ENCODE results near the gene MREG.
"Not testable (repeated sequence)": the region's sequence is repeated elsewhere in the genome, so short reads cannot be mapped to it uniquely, and the experiment has no call there.

The MREG gene

DNA sequence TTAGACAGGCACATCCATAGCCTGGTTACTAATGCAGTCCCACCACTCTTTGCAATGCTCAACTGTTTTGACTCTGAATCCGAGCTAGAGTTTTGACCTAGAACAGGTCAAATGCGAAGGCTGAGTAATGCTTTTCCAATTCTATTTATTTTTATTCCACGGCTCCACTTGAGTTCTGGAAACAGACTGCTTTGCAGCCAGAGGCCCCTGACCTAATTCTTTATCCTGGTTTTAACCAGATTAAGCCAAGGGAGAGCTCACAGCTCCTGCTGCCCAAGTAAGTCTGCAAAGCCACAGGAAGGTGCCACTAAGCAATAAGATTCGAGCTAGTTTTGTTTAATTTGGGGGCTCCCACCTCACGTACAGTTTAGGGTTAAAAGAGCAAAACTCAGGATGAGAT, 51.4 kb downstream of the MREG start:
- no peak overlapping the region for H3K27ac ChIP-seq
- H3K4me3 ChIP-seq (IDR thresholded peaks at IDR 0.05; ENCODE audit: insufficient read depth, low read depth, low read length), result no peak overlapping the region
- H3K4me1 ChIP-seq (ENCODE audit: low read depth, poor library complexity, severe bottlenecking), result peaks cover 27% of the 10 kb centered on the region
- no peaks in the 10 kb centered on the region for H3K27me3 ChIP-seq (ENCODE audit: insufficient read depth, low read depth)
- TF ChIP-seq, protein P1, sequence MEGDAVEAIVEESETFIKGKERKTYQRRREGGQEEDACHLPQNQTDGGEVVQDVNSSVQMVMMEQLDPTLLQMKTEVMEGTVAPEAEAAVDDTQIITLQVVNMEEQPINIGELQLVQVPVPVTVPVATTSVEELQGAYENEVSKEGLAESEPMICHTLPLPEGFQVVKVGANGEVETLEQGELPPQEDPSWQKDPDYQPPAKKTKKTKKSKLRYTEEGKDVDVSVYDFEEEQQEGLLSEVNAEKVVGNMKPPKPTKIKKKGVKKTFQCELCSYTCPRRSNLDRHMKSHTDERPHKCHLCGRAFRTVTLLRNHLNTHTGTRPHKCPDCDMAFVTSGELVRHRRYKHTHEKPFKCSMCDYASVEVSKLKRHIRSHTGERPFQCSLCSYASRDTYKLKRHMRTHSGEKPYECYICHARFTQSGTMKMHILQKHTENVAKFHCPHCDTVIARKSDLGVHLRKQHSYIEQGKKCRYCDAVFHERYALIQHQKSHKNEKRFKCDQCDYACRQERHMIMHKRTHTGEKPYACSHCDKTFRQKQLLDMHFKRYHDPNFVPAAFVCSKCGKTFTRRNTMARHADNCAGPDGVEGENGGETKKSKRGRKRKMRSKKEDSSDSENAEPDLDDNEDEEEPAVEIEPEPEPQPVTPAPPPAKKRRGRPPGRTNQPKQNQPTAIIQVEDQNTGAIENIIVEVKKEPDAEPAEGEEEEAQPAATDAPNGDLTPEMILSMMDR (conservative IDR thresholded peaks at IDR 0.05; ENCODE audit: low read depth, low read length), result no peak
- no peak overlapping the region for H3K4me2 ChIP-seq
- no peak overlapping the region for H3K9ac ChIP-seq
- H4K20me1 ChIP-seq (ENCODE audit: insufficient read depth), result no peaks in the 10 kb centered on the region
- H3K79me2 ChIP-seq (ENCODE audit: insufficient read depth, low read depth), result peaks cover 3% of the 10 kb centered on the region; the same call in 1 of the 2 replicates
- H3K36me3 ChIP-seq (ENCODE audit: insufficient read depth), result no peaks in the 10 kb centered on the region
- no peak overlapping the region for H2AFZ ChIP-seq (ENCODE audit: low read depth)

DNA sequence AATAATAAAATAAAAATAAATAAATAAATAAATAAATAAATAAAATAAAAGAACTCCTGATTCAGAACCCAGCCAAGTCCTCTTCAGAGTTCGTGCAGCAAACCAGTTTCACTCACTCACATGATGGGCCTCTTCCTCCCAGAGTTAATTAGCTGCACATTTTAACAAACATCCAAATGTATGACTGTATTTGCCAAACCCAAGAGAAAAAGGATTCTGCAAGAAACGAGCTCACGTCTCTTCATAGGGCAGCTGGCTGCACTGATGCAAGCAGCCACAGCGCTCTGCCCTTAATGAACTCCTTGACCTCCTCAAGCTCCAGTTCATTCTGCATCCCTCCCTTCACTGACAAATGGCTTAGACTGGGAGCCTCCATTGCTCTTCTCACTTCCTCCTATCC, 55.1 kb downstream of the MREG start:
- no peaks in the 10 kb centered on the region for H3K36me3 ChIP-seq (ENCODE audit: insufficient read depth)
- no peak overlapping the region for H3K9ac ChIP-seq
- no peaks in the 10 kb centered on the region; the same call in 1 of the 2 replicates for H3K79me2 ChIP-seq (ENCODE audit: insufficient read depth, low read depth)
- no peaks in the 10 kb centered on the region for H4K20me1 ChIP-seq (ENCODE audit: insufficient read depth)
- H2AFZ ChIP-seq (ENCODE audit: low read depth), result no peak overlapping the region
- H3K4me1 ChIP-seq (ENCODE audit: low read depth, poor library complexity, severe bottlenecking), result no peaks in the 10 kb centered on the region
- H3K4me3 ChIP-seq (IDR thresholded peaks at IDR 0.05; ENCODE audit: insufficient read depth, low read depth, low read length), result no peak overlapping the region
- TF ChIP-seq, protein P1 (conservative IDR thresholded peaks at IDR 0.05; ENCODE audit: low read depth, low read length), result no peak
- H3K27ac ChIP-seq, result no peak overlapping the region
- H3K4me2 ChIP-seq, result no peak overlapping the region
- no peaks in the 10 kb centered on the region for H3K27me3 ChIP-seq (ENCODE audit: insufficient read depth, low read depth)

DNA sequence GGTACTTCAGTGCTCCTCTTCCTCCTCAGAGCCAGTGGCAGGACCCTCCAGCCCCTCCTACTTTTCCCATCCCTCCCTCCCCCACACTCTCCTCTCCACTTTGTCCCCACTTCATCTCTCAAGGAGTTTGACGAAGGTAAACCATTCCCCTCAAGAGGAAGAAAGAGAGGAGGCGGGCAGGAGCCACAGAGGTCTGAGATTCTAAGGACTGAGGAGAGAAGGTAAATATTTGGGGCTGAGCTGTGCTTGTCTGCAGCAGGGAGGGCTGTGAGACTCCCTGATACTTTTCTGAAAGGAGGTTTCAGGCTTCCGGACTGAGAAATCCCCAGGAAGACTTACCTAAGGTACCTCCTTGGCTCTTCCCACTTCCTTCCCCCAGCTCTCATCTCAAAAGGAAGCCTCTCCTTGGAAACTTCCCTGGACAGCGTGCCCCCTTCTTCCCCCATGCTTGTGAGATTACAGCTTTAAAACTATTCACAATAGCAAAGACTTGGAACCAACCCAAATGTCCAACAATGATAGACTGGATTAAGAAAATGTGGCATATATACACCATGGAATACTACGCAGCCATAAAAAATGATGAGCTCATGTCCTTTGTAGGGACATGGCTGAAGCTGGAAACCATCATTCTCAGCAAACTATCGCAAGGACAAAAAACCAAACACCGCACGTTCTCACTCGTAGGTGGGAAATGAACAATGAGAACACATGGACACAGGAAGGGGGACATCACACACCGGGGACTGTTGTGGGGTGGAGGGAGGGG, 55.8 kb downstream of the MREG start:
- H3K79me2 ChIP-seq (ENCODE audit: insufficient read depth, low read depth); H3K27ac ChIP-seq; H3K4me2 ChIP-seq; H3K36me3 ChIP-seq (ENCODE audit: insufficient read depth); H2AFZ ChIP-seq (ENCODE audit: low read depth); H3K4me1 ChIP-seq (ENCODE audit: low read depth, poor library complexity, severe bottlenecking); H3K4me3 ChIP-seq (IDR thresholded peaks at IDR 0.05; ENCODE audit: insufficient read depth, low read depth, low read length); H3K27me3 ChIP-seq (ENCODE audit: insufficient read depth, low read depth); H3K9ac ChIP-seq; H4K20me1 ChIP-seq (ENCODE audit: insufficient read depth): not testable (repeated sequence)

DNA sequence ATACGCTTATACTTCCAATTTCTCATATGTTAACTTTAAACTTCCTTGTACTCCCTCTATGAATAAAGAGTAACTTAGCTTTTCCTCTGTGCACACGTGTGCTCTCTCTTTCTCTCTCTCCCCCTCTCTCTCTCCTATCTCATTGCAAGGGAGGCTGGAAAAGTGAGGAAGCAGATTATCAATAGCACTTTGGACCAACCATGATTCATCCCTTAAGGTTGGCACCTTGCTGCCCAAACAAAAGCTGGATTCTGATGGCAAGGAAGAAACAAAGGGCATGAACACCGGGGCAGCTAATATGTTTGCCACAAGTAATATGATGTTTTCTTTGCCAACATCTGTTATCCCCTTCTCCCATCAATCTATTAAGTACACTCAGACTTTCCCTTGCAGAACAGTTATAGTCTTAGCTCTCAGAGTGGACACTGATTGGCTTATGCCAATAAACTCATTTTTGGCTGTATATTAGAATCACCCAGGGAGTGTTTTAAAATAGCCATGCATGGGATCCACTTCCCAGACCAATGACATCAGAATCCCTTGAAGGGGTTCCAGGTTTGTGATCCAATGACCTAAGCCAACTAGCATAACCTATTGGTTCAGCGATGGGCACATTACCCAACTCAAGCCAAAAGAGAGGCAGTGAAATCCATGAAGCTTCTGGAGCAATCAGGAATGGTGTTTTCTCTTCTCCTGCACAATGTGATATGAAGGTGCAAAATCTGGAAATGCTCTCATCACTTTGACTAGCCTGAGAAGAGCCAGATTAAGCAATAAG, 60.3 kb downstream of the MREG start:
- Histone ChIP-seq H3K27me3 (ENCODE audit: insufficient read depth, low read depth) (no peaks in the 10 kb centered on the region), H3K27ac (no peak overlapping the region), H3K4me1 (ENCODE audit: low read depth, poor library complexity, severe bottlenecking) (no peaks in the 10 kb centered on the region), H3K9ac (no peak overlapping the region), H3K4me2 (no peak overlapping the region), H2AFZ (ENCODE audit: low read depth) (no peak overlapping the region), H3K79me2 (ENCODE audit: insufficient read depth, low read depth) (no peaks in the 10 kb centered on the region; the same call in 1 of the 2 replicates), H3K4me3 (IDR thresholded peaks at IDR 0.05; ENCODE audit: insufficient read depth, low read depth, low read length) (no peak overlapping the region), H4K20me1 (ENCODE audit: insufficient read depth) (no peaks in the 10 kb centered on the region), H3K36me3 (ENCODE audit: insufficient read depth) (no peaks in the 10 kb centered on the region)
- TF ChIP-seq, protein P1 (conservative IDR thresholded peaks at IDR 0.05; ENCODE audit: low read depth, low read length), result no peak

DNA sequence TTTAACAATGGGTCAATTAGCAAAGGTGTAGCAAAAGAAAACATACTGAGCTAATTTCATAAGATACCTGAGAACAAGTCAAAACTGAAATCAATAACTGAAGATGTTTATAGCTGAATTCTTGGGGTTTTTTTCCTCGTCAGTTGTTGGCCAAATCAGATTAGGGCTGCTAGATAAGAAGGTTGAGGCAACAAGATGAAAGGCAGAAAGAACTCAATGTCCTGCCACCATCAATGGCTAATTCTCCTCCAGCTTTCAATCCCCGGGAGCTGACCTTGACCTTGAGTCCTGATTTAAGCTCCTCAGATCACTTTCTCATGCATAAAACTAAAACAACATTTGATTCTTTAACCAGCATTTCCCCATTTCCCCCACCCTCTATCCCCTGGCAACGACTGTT, 61.8 kb downstream of the MREG start:
- no peak overlapping the region for H3K9ac ChIP-seq
- H3K27me3 ChIP-seq (ENCODE audit: insufficient read depth, low read depth), result no peaks in the 10 kb centered on the region
- no peak overlapping the region for H3K4me3 ChIP-seq (IDR thresholded peaks at IDR 0.05; ENCODE audit: insufficient read depth, low read depth, low read length)
- no peak overlapping the region for H3K27ac ChIP-seq
- no peak overlapping the region for H3K4me2 ChIP-seq
- no peaks in the 10 kb centered on the region for H3K79me2 ChIP-seq (ENCODE audit: insufficient read depth, low read depth)
- no peaks in the 10 kb centered on the region for H3K36me3 ChIP-seq (ENCODE audit: insufficient read depth)
- no peak overlapping the region for H2AFZ ChIP-seq (ENCODE audit: low read depth)
- H3K4me1 ChIP-seq (ENCODE audit: low read depth, poor library complexity, severe bottlenecking), result no peaks in the 10 kb centered on the region
- no peaks in the 10 kb centered on the region for H4K20me1 ChIP-seq (ENCODE audit: insufficient read depth)
- TF ChIP-seq, protein P1 (conservative IDR thresholded peaks at IDR 0.05; ENCODE audit: low read depth, low read length), result no peak

Measured in KMS-11 (cell line).